ENCODE data around the gene PEX26.
"Not testable (repeated sequence)": the region's sequence is repeated elsewhere in the genome, so short reads cannot be mapped to it uniquely, and the experiment has no call there.

PEX26 gene

DNA sequence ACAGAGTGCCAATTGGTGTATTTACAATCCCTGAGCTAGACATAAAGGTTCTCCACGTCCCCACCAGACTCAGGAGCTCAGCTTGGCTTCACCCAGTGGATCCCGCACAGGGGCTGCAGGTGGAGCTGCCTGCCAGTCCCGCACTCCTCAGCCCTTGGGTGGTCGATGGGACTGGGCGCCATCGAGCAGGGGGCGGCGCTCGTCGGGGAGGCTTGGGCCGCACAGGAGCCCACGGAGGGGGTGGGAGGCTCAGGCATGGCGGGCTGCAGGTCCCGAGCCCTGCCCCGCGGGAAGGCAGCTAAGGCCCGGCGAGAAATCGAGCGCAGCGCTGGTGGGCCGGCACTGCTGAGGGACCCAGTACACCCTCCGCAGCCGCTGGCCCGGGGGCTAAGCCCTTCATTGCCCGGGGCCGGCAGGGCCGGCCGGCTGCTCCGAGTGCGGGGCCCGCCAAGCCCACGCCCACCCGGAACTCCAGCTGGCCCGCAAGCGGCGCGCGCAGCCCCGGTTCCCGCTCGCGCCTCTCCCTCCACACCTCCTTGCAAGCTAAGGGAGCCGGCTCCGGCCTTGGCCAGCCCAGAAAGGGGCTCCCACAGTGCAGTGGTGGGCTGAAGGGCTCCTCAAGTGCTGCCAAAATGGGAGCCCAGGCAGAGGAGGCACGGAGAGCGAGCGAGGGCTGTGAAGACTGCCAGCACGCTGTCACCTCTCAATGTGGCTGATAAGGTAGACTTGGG lies 24.4 kb upstream of the PEX26 start:
- H3K9me3 ChIP-seq (ENCODE audit: insufficient read depth, low read depth, low read length); H3K79me1 ChIP-seq (ENCODE audit: low read length); H3K27me3 ChIP-seq (ENCODE audit: insufficient read depth, low read length); H3K4ac ChIP-seq (ENCODE audit: low read depth, low read length); H3K4me2 ChIP-seq (ENCODE audit: low read length); H3K18ac ChIP-seq (ENCODE audit: low read length); H4K12ac ChIP-seq (ENCODE audit: low read depth, low read length); H3K9ac ChIP-seq (ENCODE audit: low read length); H4K8ac ChIP-seq (ENCODE audit: low read depth, low read length); H3K27ac ChIP-seq (ENCODE audit: low read depth, low read length); H3K14ac ChIP-seq (ENCODE audit: low read length); H3K36me3 ChIP-seq (ENCODE audit: control insufficient read depth in 1 of 2, insufficient read depth in 2 of 2, low read length in 2 of 2); H3K23ac ChIP-seq (ENCODE audit: low read length); H2AK5ac ChIP-seq (ENCODE audit: low read length); H2AFZ ChIP-seq (ENCODE audit: insufficient read depth, low read length, poor library complexity); H2BK120ac ChIP-seq (ENCODE audit: insufficient read depth, low read length, poor library complexity); H2BK12ac ChIP-seq (ENCODE audit: low read length); H2BK5ac ChIP-seq (ENCODE audit: low read depth, low read length, poor library complexity); H3K4me3 ChIP-seq (ENCODE audit: low read depth, low read length); H3K79me2 ChIP-seq (ENCODE audit: control insufficient read depth, insufficient read depth, low read length, poor library complexity); H4K91ac ChIP-seq (ENCODE audit: low read depth, low read length); DNase-seq: not testable (repeated sequence)
- WGBS (ENCODE audit: extremely low coverage, insufficient coverage, insufficient read length): no CpG with 5 or more reads among the region's 49 CpGs
- peaks cover 8 to 17% of the 10 kb centered on the region in 2 experiments for H3K4me1 ChIP-seq (ENCODE audit: control insufficient read depth in 1 of 2, insufficient read depth in 2 of 2, low read length in 2 of 2)

DNA sequence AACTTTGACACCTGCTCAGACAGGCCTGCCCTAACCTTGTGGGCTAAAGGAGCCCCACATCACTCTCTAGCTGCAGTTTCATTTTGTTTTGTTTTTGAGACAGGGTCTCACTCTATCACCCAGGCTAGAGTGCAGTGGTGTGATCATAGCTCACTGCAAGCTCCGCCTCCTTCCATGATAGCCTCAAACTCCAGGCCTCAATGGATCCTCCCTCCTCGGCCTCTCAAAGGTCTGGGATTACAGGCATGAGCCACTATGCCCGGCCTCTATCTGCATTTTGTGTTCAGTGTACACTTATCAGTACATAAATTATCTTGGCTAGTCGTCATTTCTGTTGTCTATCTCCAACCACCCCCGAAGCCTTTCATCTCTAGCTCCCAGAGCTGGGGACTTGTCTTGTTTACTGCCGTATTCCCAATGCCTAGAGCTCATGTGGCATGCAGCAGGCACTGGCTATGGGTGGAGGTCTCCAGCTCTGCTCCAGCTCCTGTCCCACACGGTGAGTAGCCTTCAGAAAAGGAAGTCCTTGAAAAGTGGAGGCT lies 22.1 kb upstream of the PEX26 start:
- Histone ChIP-seq H3K4me1 (ENCODE audit: control insufficient read depth in 1 of 2, insufficient read depth in 2 of 2, low read length in 2 of 2) (peaks cover 1 to 8% of the 10 kb centered on the region in 2 experiments), H3K36me3 (ENCODE audit: control insufficient read depth in 1 of 2, insufficient read depth in 2 of 2, low read length in 2 of 2) (no peaks in the 10 kb centered on the region), H3K9me3 (ENCODE audit: insufficient read depth, low read depth, low read length) (no peaks in the 10 kb centered on the region), H3K27ac (ENCODE audit: low read depth, low read length) (no peak overlapping the region), H2BK5ac (ENCODE audit: low read depth, low read length, poor library complexity) (no peak overlapping the region), H3K23ac (ENCODE audit: low read length) (no peak overlapping the region), H2AFZ (ENCODE audit: insufficient read depth, low read length, poor library complexity) (no peak overlapping the region), H2BK120ac (ENCODE audit: insufficient read depth, low read length, poor library complexity) (no peak overlapping the region), H3K4me3 (ENCODE audit: low read depth, low read length) (no peak overlapping the region), H2AK5ac (ENCODE audit: low read length) (no peak overlapping the region), H3K14ac (ENCODE audit: low read length) (peak overlapping the region; percentile 24), H4K91ac (ENCODE audit: low read depth, low read length) (no peak overlapping the region), H3K79me2 (ENCODE audit: control insufficient read depth, insufficient read depth, low read length, poor library complexity) (no peaks in the 10 kb centered on the region), H4K12ac (ENCODE audit: low read depth, low read length) (no peak overlapping the region), H3K4ac (ENCODE audit: low read depth, low read length) (no peak overlapping the region), H4K8ac (ENCODE audit: low read depth, low read length) (no peak overlapping the region), H3K9ac (ENCODE audit: low read length) (no peak overlapping the region), H3K4me2 (ENCODE audit: low read length) (no peak overlapping the region), H2BK12ac (ENCODE audit: low read length) (no peak overlapping the region), H3K79me1 (ENCODE audit: low read length) (no peaks in the 10 kb centered on the region), H3K18ac (ENCODE audit: low read length) (no peak overlapping the region), H3K27me3 (ENCODE audit: insufficient read depth, low read length) (no peaks in the 10 kb centered on the region)
- no peak for DNase-seq
- WGBS (ENCODE audit: extremely low coverage, insufficient coverage, insufficient read length): no CpG with 5 or more reads among the region's 7 CpGs

GRCh38 chr22:18056161-18056666 lies 21.6 kb upstream of the PEX26 start:
- Histone ChIP-seq H3K4me3 (ENCODE audit: low read depth, low read length) (no peak overlapping the region), H3K4me2 (ENCODE audit: low read length) (no peak overlapping the region), H4K8ac (ENCODE audit: low read depth, low read length) (no peak overlapping the region), H2BK12ac (ENCODE audit: low read length) (no peak overlapping the region), H3K14ac (ENCODE audit: low read length) (peak overlapping the region; percentile 24), H3K4ac (ENCODE audit: low read depth, low read length) (no peak overlapping the region), H3K27ac (ENCODE audit: low read depth, low read length) (no peak overlapping the region), H3K9ac (ENCODE audit: low read length) (no peak overlapping the region), H2BK120ac (ENCODE audit: insufficient read depth, low read length, poor library complexity) (no peak overlapping the region), H3K79me2 (ENCODE audit: control insufficient read depth, insufficient read depth, low read length, poor library complexity) (no peaks in the 10 kb centered on the region), H4K91ac (ENCODE audit: low read depth, low read length) (no peak overlapping the region), H3K23ac (ENCODE audit: low read length) (no peak overlapping the region), H4K12ac (ENCODE audit: low read depth, low read length) (no peak overlapping the region), H3K9me3 (ENCODE audit: insufficient read depth, low read depth, low read length) (no peaks in the 10 kb centered on the region), H3K4me1 (ENCODE audit: control insufficient read depth in 1 of 2, insufficient read depth in 2 of 2, low read length in 2 of 2) (peaks cover 3 to 11% of the 10 kb centered on the region in 2 experiments), H3K79me1 (ENCODE audit: low read length) (no peaks in the 10 kb centered on the region), H2AK5ac (ENCODE audit: low read length) (no peak overlapping the region), H2BK5ac (ENCODE audit: low read depth, low read length, poor library complexity) (no peak overlapping the region), H3K27me3 (ENCODE audit: insufficient read depth, low read length) (no peaks in the 10 kb centered on the region), H3K36me3 (ENCODE audit: control insufficient read depth in 1 of 2, insufficient read depth in 2 of 2, low read length in 2 of 2) (no peaks in the 10 kb centered on the region), H2AFZ (ENCODE audit: insufficient read depth, low read length, poor library complexity) (no peak overlapping the region), H3K18ac (ENCODE audit: low read length) (no peak overlapping the region)
- no peak for DNase-seq
- no CpG with 5 or more reads among the region's 4 CpGs for WGBS (ENCODE audit: extremely low coverage, insufficient coverage, insufficient read length)

- Histone ChIP-seq H3K23ac (ENCODE audit: low read length) (no peak overlapping the region), H3K4ac (ENCODE audit: low read depth, low read length) (no peak overlapping the region), H2BK12ac (ENCODE audit: low read length) (no peak overlapping the region), H3K79me2 (ENCODE audit: control insufficient read depth, insufficient read depth, low read length, poor library complexity) (no peaks in the 10 kb centered on the region), H3K9ac (ENCODE audit: low read length) (no peak overlapping the region), H4K91ac (ENCODE audit: low read depth, low read length) (no peak overlapping the region), H2AFZ (ENCODE audit: insufficient read depth, low read length, poor library complexity) (no peak overlapping the region), H2BK5ac (ENCODE audit: low read depth, low read length, poor library complexity) (no peak overlapping the region), H3K36me3 (ENCODE audit: control insufficient read depth in 1 of 2, insufficient read depth in 2 of 2, low read length in 2 of 2) (no peaks in the 10 kb centered on the region), H3K79me1 (ENCODE audit: low read length) (no peaks in the 10 kb centered on the region), H3K9me3 (ENCODE audit: insufficient read depth, low read depth, low read length) (no peaks in the 10 kb centered on the region), H2AK5ac (ENCODE audit: low read length) (no peak overlapping the region), H3K18ac (ENCODE audit: low read length) (no peak overlapping the region), H4K8ac (ENCODE audit: low read depth, low read length) (no peak overlapping the region), H3K27me3 (ENCODE audit: insufficient read depth, low read length) (no peaks in the 10 kb centered on the region), H3K27ac (ENCODE audit: low read depth, low read length) (no peak overlapping the region), H2BK120ac (ENCODE audit: insufficient read depth, low read length, poor library complexity) (no peak overlapping the region), H4K12ac (ENCODE audit: low read depth, low read length) (no peak overlapping the region), H3K4me3 (ENCODE audit: low read depth, low read length) (no peak overlapping the region), H3K4me2 (ENCODE audit: low read length) (no peak overlapping the region), H3K14ac (ENCODE audit: low read length) (no peak overlapping the region), H3K4me1 (ENCODE audit: control insufficient read depth in 1 of 2, insufficient read depth in 2 of 2, low read length in 2 of 2) (peaks cover 3 to 11% of the 10 kb centered on the region in 2 experiments)
- DNase-seq: no peak
- WGBS (ENCODE audit: extremely low coverage, insufficient coverage, insufficient read length): no CpG with 5 or more reads among the region's 10 CpGs
Measured at GRCh38 chr22:18056807-18057474, 20.8 kb upstream of the PEX26 start.

All from trophoblast cell (in vitro differentiated cells and primary cell).